PC-9 (cell line): Measurements from ENCODE around the gene MTG2.

Experiments used
- EZH2 ChIP-seq: fragments of 200-600 bp; sonication (generic); IDR thresholded peaks from 2 replicates; pipeline ENCODE4 v1.8.0; 2017; ENCODE audit warnings: antibody characterized with exemption, low read depth
- TF ChIP-seq, protein P1 (sequence below): fragments of 200-600 bp; sonication (generic); conservative IDR thresholded peaks from 2 replicates; pipeline ENCODE4 v1.6.1; 2017; ENCODE audit warnings: mixed run types, antibody characterized with exemption, mild to moderate bottlenecking, moderate library complexity

- TF ChIP-seq, protein P1, sequence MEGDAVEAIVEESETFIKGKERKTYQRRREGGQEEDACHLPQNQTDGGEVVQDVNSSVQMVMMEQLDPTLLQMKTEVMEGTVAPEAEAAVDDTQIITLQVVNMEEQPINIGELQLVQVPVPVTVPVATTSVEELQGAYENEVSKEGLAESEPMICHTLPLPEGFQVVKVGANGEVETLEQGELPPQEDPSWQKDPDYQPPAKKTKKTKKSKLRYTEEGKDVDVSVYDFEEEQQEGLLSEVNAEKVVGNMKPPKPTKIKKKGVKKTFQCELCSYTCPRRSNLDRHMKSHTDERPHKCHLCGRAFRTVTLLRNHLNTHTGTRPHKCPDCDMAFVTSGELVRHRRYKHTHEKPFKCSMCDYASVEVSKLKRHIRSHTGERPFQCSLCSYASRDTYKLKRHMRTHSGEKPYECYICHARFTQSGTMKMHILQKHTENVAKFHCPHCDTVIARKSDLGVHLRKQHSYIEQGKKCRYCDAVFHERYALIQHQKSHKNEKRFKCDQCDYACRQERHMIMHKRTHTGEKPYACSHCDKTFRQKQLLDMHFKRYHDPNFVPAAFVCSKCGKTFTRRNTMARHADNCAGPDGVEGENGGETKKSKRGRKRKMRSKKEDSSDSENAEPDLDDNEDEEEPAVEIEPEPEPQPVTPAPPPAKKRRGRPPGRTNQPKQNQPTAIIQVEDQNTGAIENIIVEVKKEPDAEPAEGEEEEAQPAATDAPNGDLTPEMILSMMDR = no peak
- no peak for TF ChIP-seq EZH2
Observed at GRCh38 chr20:62210496-62210855, 27.6 kb downstream of the MTG2 start.
